CD4-positive, alpha-beta memory T cell (primary cell): Measurements from ENCODE around the gene APBB3. TPM values are rescaled to one million over a fixed set of nuclear protein-coding genes. Genes with fewer than 3 reads are reported as not detected.
A peak's percentile ranks its signal among the peaks of the same experiment; 100 is the strongest.
"Not testable (repeated sequence)": the region's sequence is repeated elsewhere in the genome, so short reads cannot be mapped to it uniquely, and the experiment has no call there.

Experiments used
- CTCF ChIA-PET: fragments of 350-600 bp; sonication (Branson Sonifier 250); formaldehyde crosslinking; loops from one replicate; lab custom pipeline; 2021; ENCODE audit warnings: inconsistent platforms; ENCODE audit not compliant: partially characterized antibody; lab: Charles Lee
- POLR2A ChIA-PET: fragments of 350-600 bp; sonication (Branson Sonifier 250); formaldehyde crosslinking; loops from one replicate; lab custom pipeline; 2021; ENCODE audit not compliant: partially characterized antibody; lab: Charles Lee
- DNase-seq, 5 donors: peaks; one replicate each; pipeline versions ENCODE4 v3.0.0 to v3.0.0-alpha.2; 2020 to 2022; ENCODE audit warnings: mixed read lengths in 1 of 5
- H3K27ac ChIP-seq: one replicate; pipeline ENCODE4 v1.7.0; 2013; ENCODE audit warnings: low read depth, low read length
- H3K27me3 ChIP-seq: 2 replicates; pipeline ENCODE4 v1.7.0; 2013; ENCODE audit warnings: mild to moderate bottlenecking, low read length, moderate library complexity; ENCODE audit not compliant: insufficient read depth
- H3K36me3 ChIP-seq: 2 replicates; pipeline ENCODE4 v1.7.0; 2013; ENCODE audit warnings: mild to moderate bottlenecking, low read length, moderate library complexity; ENCODE audit not compliant: insufficient read depth
- H3K4me1 ChIP-seq: 2 replicates; pipeline ENCODE4 v1.7.0; 2013; ENCODE audit warnings: mild to moderate bottlenecking, low read length, moderate library complexity; ENCODE audit not compliant: insufficient read depth
- H3K4me3 ChIP-seq, 2 donors: one replicate each; pipeline ENCODE4 v1.7.0; 2013; ENCODE audit warnings: low read length in 2 of 2, mild to moderate bottlenecking in 1 of 2
- H3K9me3 ChIP-seq, 2 donors: one replicate each; pipeline ENCODE4 v1.7.0; 2013; ENCODE audit warnings: low read length in 2 of 2, control low read depth in 1 of 2; ENCODE audit not compliant: control insufficient read depth in 1 of 2
- H3K27ac Mint-ChIP-seq, 7 donors: one replicate each; pipeline ENCODE4 v1.8.0; 2020 to 2021; ENCODE audit warnings: mixed read lengths in 7 of 7, mild to moderate bottlenecking in 6 of 7, inconsistent platforms in 3 of 7, moderate library complexity in 3 of 7
- H3K27me3 Mint-ChIP-seq, 2 donors: one replicate each; pipeline ENCODE4 v1.8.0; 2020 to 2021; ENCODE audit warnings: mixed read lengths in 2 of 2
- H3K36me3 Mint-ChIP-seq, 2 donors: one replicate each; pipeline ENCODE4 v1.8.0; 2020 to 2021; ENCODE audit warnings: mixed read lengths in 2 of 2, inconsistent platforms in 1 of 2, mild to moderate bottlenecking in 1 of 2
- H3K4me1 Mint-ChIP-seq, 4 donors: one replicate each; pipeline ENCODE4 v1.8.0; 2020 to 2021; ENCODE audit warnings: mixed read lengths in 4 of 4, mild to moderate bottlenecking in 1 of 4
- H3K4me3 Mint-ChIP-seq, 8 donors: one replicate each; pipeline ENCODE4 v1.8.0; 2020 to 2021; ENCODE audit warnings: mixed read lengths in 8 of 8, mild to moderate bottlenecking in 7 of 8, moderate library complexity in 6 of 8, inconsistent platforms in 3 of 8
- H3K9me3 Mint-ChIP-seq, 8 donors: one replicate each; pipeline ENCODE4 v1.8.0; 2020 to 2021; ENCODE audit warnings: mixed read lengths in 8 of 8, mild to moderate bottlenecking in 5 of 8, inconsistent platforms in 3 of 8, moderate library complexity in 1 of 8
- intact Hi-C: fragments of 100-400 bp; cut with micrococcal nuclease; formaldehyde crosslinking; loops from one replicate; pipeline ENCODE4 v1.15.1; 2023
- polyA plus RNA-seq, 2 donors: library from polyadenylated mRNA; unstranded; fragments of 300-500 nt; fragmentation: Illumina TruSeq; gene quantifications; one replicate each; pipeline ENCODE4 v1.2.3, GENCODE V29; 2021
- total RNA-seq, 2 experiments: library from RNA; stranded (reverse); gene quantifications; one replicate each; pipeline ENCODE4 v1.2.3, GENCODE V29; 2021

The APBB3 gene
- total and polyA plus RNA-seq, 4 experiments from 2014 or later: 2.1 to 75.4 (median 38.9) TPM

DNA sequence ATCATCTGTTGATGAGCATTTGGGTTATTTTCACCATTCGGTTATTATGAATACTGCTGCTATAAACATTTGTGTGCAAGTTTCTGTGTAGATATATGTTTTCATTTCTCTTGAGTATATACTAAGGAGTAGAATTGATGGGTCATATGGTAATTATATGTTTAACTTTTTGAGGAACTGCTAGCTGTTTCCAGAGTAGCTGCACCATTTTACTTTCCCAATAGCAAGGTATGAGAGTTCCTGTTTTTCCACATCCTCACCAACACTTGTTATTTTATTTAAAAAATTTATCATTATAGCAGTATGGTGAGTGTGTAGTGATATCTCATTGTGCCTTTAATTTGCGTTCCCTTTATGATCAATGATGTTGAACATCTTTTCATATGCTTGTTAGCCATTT, 39.3 kb upstream of the APBB3 start:
- H3K4me1 Mint-ChIP-seq: no peaks in the 10 kb centered on the region
- intact Hi-C loops: no loop called here

DNA sequence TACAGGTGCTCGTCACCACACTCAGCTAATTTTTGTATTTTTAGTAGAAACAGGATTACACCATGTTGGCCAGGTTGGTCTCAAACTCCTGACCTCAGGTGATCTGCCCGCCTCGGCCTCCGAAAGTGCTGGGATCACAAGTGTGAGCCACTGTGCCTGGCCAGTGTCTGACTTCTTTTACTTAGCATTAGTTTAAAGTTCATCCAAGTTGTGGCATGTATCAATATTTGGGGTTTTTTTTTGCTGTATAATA, 39.0 kb upstream of the APBB3 start:
- intact Hi-C loops, CTCF ChIA-PET, H3K36me3 Mint-ChIP-seq, H3K4me3 ChIP-seq, H3K9me3 ChIP-seq, H3K4me1 Mint-ChIP-seq, POLR2A ChIA-PET, H3K27me3 Mint-ChIP-seq, H3K36me3 ChIP-seq, H3K4me3 Mint-ChIP-seq, H3K27ac ChIP-seq, H3K27ac Mint-ChIP-seq, H3K4me1 ChIP-seq, H3K9me3 Mint-ChIP-seq, H3K27me3 ChIP-seq, DNase-seq: not testable (repeated sequence)

More for the DNA sequence above, 39.3 kb upstream of the APBB3 start:
- Histone ChIP-seq H3K27ac (no peak overlapping the region), H3K4me1 (no peaks in the 10 kb centered on the region), H3K36me3 (no peaks in the 10 kb centered on the region), H3K27me3 (no peaks in the 10 kb centered on the region), H3K9me3 (no peaks in the 10 kb centered on the region), H3K4me3 (no peak overlapping the region)
- no peaks in the 10 kb centered on the region for H3K9me3 Mint-ChIP-seq
- no peaks in the 10 kb centered on the region for H3K36me3 Mint-ChIP-seq
- ChIA-PET POLR2A (no interaction called here), CTCF (no interaction called here)
- no peak overlapping the region for H3K4me3 Mint-ChIP-seq
- DNase-seq: no peak
- H3K27me3 Mint-ChIP-seq: peaks cover under 1 to 2% of the 10 kb centered on the region in 2 donors
- H3K27ac Mint-ChIP-seq: no peak overlapping the region

DNA sequence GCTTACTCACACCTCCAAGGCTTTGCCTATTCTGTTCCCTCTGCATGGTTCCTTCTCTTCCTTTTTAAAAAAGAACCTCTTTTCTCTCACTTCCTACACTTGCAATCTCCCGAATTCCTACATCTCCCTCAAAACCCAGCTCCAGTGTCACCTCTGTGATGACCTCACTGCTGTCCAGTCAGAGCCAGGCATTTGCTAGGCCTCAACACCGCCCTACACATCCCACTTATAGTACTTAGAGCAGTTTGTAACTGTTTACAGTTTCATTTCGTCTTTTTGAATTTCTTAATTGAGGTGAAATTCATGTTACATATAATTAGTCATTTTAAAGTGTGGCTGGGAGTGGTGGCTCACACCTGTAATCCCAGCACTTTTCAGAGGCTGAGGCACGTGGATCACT, 37.7 kb upstream of the APBB3 start:
- intact Hi-C loops: no loop called here
- Mint-ChIP-seq H3K4me1 (no peaks in the 10 kb centered on the region), H3K36me3 (no peaks in the 10 kb centered on the region), H3K9me3 (no peaks in the 10 kb centered on the region), H3K27ac (no peak overlapping the region), H3K27me3 (peaks cover 0 to 1% of the 10 kb centered on the region in 2 donors), H3K4me3 (no peak overlapping the region)
- CTCF ChIA-PET: no interaction called here
- Histone ChIP-seq H3K4me1 (no peaks in the 10 kb centered on the region), H3K27me3 (no peaks in the 10 kb centered on the region), H3K4me3 (no peak overlapping the region), H3K27ac (no peak overlapping the region), H3K36me3 (no peaks in the 10 kb centered on the region), H3K9me3 (no peaks in the 10 kb centered on the region)
- no peak for DNase-seq
- POLR2A ChIA-PET: no interaction called here

DNA sequence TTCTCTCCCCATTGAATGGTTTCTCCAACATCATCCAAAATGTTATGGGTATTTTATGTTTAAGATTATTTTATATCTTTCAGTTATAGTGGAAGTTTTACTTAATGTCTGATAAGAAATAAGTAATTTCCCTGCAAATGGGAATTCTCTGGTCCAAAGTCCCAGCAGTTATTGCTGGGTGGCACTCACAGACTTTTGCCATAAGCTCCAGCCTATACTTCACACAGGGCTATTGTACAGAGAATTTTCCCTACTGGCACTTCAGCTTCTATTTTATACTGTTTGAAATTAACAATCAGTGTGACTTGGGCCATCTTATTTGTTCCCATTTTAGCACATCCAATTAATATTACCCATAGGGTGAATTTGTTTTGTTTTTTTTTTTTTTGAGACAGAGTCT, 35.7 kb upstream of the APBB3 start:
- H3K4me1 ChIP-seq: no peaks in the 10 kb centered on the region
- POLR2A ChIA-PET: no interaction called here
- H3K27ac Mint-ChIP-seq: no peak overlapping the region

GRCh38 chr5:140598836-140599235, 34.4 kb upstream of the APBB3 start:
- peaks cover 0 to 1% of the 10 kb centered on the region in 2 donors for H3K27me3 Mint-ChIP-seq
- Histone ChIP-seq H3K27me3 (no peaks in the 10 kb centered on the region), H3K9me3 (no peaks in the 10 kb centered on the region), H3K27ac (no peak overlapping the region), H3K4me3 (no peak overlapping the region), H3K36me3 (no peaks in the 10 kb centered on the region), H3K4me1 (no peaks in the 10 kb centered on the region)
- H3K36me3 Mint-ChIP-seq: no peaks in the 10 kb centered on the region
- no peaks in the 10 kb centered on the region for H3K9me3 Mint-ChIP-seq
- POLR2A ChIA-PET: no interaction called here
- no peaks in the 10 kb centered on the region for H3K4me1 Mint-ChIP-seq
- no peak overlapping the region for H3K4me3 Mint-ChIP-seq
- intact Hi-C loops: no loop called here
- H3K27ac Mint-ChIP-seq: peak overlapping the region in 1 of 7 donors; percentile 30
- CTCF ChIA-PET: no interaction called here
- DNase-seq: no peak

More for the DNA sequence above, 35.7 kb upstream of the APBB3 start:
- no peak for DNase-seq
- Mint-ChIP-seq H3K27me3 (peaks cover 0 to 1% of the 10 kb centered on the region in 2 donors), H3K4me1 (no peaks in the 10 kb centered on the region), H3K9me3 (no peaks in the 10 kb centered on the region), H3K4me3 (no peak overlapping the region), H3K36me3 (no peaks in the 10 kb centered on the region)
- Histone ChIP-seq H3K27ac (no peak overlapping the region), H3K9me3 (no peaks in the 10 kb centered on the region), H3K36me3 (no peaks in the 10 kb centered on the region), H3K27me3 (no peaks in the 10 kb centered on the region), H3K4me3 (no peak overlapping the region)
- intact Hi-C loops: no loop called here
- CTCF ChIA-PET: no interaction called here

GRCh38 chr5:140596321-140596741, 31.9 kb upstream of the APBB3 start:
- H3K27me3 Mint-ChIP-seq: peaks cover 0 to 1% of the 10 kb centered on the region in 2 donors
- CTCF ChIA-PET: no interaction called here

GRCh38 chr5:140595538-140596300, 31.3 kb upstream of the APBB3 start:
- Histone ChIP-seq H3K4me3 (no peak overlapping the region), H3K27ac (no peak overlapping the region), H3K27me3 (no peaks in the 10 kb centered on the region), H3K4me1 (no peaks in the 10 kb centered on the region), H3K36me3 (no peaks in the 10 kb centered on the region), H3K9me3 (no peaks in the 10 kb centered on the region)
- Mint-ChIP-seq H3K27ac (no peak overlapping the region), H3K4me3 (peak overlapping the region in 1 of 8 donors; percentile 10), H3K9me3 (no peaks in the 10 kb centered on the region), H3K36me3 (no peaks in the 10 kb centered on the region), H3K4me1 (no peaks in the 10 kb centered on the region), H3K27me3 (peaks cover 0 to 1% of the 10 kb centered on the region in 2 donors)
- no peak for DNase-seq
- intact Hi-C loops: no loop called here
- ChIA-PET CTCF (no interaction called here), POLR2A (no interaction called here)

More at GRCh38 chr5:140596321-140596741, 31.9 kb upstream of the APBB3 start:
- POLR2A ChIA-PET: no interaction called here
- Mint-ChIP-seq H3K27ac (no peak overlapping the region), H3K36me3 (no peaks in the 10 kb centered on the region), H3K4me3 (no peak overlapping the region), H3K9me3 (no peaks in the 10 kb centered on the region), H3K4me1 (no peaks in the 10 kb centered on the region)
- Histone ChIP-seq H3K9me3 (no peaks in the 10 kb centered on the region), H3K4me3 (no peak overlapping the region), H3K4me1 (no peaks in the 10 kb centered on the region), H3K27me3 (no peaks in the 10 kb centered on the region), H3K36me3 (no peaks in the 10 kb centered on the region), H3K27ac (no peak overlapping the region)
- intact Hi-C loops: no loop called here
- no peak for DNase-seq
